ENCODE measurements around the gene SLC8A1.

Gene SLC8A1

GRCh38 chr2:40224318-40224717 is 227.6 kb downstream of the SLC8A1 start:
- DNase-seq: no peak

DNA sequence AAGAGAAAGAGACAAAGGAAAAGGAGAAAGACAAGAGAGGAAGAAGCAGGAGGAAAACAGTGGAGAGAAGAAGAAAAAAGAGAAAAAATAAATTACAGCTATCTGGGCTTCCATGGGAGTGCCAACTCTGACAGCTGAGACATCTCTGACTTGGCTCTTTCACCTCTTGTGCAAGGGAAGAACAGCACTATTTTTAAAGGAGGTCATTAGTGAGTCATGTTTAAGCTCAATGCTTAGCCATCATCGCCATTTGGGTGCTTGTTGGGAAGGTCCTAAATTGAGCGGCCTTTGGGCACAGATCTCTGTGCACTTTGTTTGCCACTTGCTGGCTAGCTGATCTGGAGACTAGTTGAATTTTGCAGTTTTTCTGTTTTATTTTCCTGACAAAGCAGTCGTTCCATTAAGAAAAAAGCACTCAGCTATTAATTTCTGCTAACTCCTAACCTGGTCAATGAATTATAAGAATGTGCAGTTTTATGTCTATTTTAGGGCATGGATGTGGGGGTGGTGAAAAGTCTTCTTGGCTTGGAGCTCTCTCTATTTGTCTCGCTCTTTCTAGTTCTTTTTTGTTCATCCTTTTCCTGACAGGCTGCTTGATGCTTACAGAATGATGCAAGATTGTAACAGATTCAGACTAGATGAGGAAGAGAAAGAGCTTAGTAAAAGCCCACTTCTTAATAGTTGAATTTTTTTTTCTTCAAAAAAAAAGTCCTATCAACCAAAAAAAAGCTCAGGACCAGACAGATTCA is 231.5 kb downstream of the SLC8A1 start:
- no peak for DNase-seq

DNA sequence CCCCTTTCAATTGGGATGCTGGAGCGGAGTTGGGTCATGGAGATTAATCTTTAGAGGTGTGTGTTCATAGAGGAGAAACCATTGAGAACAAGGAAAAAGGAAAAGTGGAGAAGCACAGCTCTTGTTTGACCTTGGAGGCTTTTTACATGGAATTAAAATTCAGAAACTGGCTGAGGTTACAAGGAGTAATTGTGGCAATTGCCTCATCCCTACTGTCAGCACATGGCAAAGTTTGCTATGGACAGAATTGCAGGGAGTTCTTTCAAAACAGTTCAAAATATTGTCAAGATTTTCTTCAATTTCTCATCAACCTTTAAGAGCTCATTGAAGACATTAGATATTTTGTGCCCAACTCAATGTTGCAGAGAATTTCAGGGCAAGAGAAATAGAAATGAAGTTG is 232.7 kb downstream of the SLC8A1 start:
- DNase-seq: no peak

GRCh38 chr2:40218679-40219078 is 233.2 kb downstream of the SLC8A1 start:
- DNase-seq: peak in 1 of 2 donors; percentile 47

DNA sequence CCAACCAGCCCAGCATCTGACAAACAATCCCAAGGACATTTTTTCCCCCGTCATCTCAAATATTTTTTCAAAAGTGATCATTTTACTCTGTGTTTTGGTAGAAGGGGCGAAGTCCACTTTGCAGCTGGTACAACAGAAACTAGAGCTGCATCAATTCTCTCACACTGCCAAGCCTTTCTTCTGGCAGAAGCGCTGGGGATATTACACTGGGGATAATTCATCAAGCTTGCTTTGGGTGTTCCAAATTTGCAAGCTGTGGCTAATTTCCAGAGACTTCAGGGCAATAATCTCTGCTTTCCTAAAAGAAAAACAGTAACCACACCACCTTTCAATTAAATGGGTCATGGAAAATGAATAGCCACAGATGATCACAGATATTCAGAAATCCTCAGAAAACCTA is 238.3 kb downstream of the SLC8A1 start:
- no peak for DNase-seq

- DNase-seq: no peak
These were observed 238.8 kb downstream of the SLC8A1 start for GRCh38 chr2:40213071-40213470.

- DNase-seq: no peak
These were observed 240.9 kb downstream of the SLC8A1 start for GRCh38 chr2:40210968-40211353.

GRCh38 chr2:40210344-40210967 is 241.4 kb downstream of the SLC8A1 start:
- no peak for DNase-seq

- no peak for DNase-seq
These were observed 242.1 kb downstream of the SLC8A1 start for GRCh38 chr2:40209761-40210160.

- no peak for DNase-seq
These were observed 243.4 kb downstream of the SLC8A1 start for GRCh38 chr2:40208463-40208862.

DNA sequence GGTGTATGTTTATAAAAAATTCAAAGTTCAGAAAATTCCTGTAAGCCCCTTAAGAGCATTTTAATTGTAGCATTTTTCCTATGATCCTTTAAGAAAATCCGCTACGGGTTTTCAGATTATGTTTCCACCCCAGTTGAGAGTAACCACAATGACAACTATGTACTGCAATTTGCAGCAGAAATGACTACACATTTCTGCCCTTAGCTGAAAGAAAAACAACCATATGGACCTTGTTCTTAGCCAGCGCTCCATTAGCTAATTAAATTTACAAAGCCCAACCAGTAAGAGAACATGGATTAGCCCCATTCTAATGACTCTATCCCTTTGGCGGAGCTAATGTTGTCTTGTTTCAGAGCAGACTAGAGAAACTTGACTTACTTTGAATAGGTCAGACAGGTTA is 247.6 kb downstream of the SLC8A1 start:
- DNase-seq: no peak

- no peak for DNase-seq
These were observed 249.0 kb downstream of the SLC8A1 start for GRCh38 chr2:40202798-40203400.

- no peak for DNase-seq
These were observed 250.5 kb downstream of the SLC8A1 start for GRCh38 chr2:40201425-40201824.

- no peak for DNase-seq
These were observed 251.4 kb downstream of the SLC8A1 start for GRCh38 chr2:40200366-40200915.

DNA sequence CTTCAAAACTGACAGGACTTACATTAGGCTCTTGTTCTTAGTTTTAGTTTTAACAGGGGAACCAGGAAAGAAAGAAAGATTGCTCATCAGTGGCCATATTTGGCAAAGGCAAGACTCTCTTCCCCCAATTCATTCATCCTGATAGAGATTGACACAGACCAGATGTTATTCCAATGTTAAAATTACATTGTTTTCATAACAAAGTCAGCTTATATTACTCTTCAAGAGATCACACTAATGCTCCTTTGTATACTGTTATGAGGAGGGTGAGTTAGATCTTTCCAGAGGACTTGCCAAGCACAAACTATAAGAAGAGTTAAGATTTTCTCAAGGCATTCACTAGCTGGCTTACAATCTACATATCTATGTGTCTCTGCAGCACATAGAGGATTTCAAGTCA is 252.1 kb downstream of the SLC8A1 start:
- DNase-seq: no peak

- DNase-seq: no peak
These were observed 254.8 kb downstream of the SLC8A1 start for GRCh38 chr2:40197121-40197520.

GRCh38 chr2:40193670-40194026 is 258.2 kb downstream of the SLC8A1 start:
- DNase-seq: no peak

GRCh38 chr2:40192864-40193669 is 258.8 kb downstream of the SLC8A1 start:
- no peak for DNase-seq

- no peak for DNase-seq
These were observed 261.4 kb downstream of the SLC8A1 start for GRCh38 chr2:40190457-40190856.

- DNase-seq: no peak
These were observed 262.0 kb downstream of the SLC8A1 start for GRCh38 chr2:40189881-40190280.

DNA sequence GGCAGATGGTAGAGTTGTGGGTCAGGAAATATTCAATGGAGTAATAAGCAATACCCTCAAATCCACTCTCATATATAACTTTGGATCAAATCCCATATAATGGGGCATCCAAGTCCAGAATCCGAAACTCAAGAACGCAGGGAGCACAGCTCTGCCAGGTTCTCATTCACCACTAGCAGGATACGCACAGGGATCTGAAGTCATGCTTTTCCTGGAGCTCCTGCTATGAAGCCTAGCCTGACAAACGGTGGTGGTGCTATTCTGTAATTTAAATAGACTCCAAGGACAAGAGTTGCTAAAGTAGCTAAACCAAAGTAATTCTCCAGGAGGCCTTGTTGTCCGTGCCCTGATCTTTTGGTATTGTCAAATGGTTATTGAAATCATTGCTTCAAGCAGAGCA is 264.8 kb downstream of the SLC8A1 start:
- no peak for DNase-seq

- DNase-seq: no peak
These were observed 267.3 kb downstream of the SLC8A1 start for GRCh38 chr2:40184551-40184950.

DNA sequence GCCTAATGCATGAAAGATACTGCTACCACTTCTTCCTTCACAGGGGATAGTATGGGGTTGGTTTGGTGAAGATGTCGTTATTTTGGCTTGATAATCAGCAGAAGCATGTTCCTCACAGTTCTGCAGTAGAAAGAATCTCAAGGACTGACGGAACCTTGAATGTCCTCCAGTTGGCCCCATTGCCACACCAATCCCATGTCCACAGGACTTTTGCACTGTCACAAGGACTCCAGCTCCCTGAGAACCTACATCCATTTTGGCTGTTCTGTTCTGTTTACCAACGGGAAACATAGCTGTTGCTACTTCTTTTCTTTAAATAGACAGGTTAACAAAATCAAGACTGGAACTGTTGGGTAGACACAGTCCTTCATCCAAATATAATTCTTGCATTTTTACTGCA is 270.0 kb downstream of the SLC8A1 start:
- DNase-seq: no peak
